Memory B cell (primary cell): ENCODE data around the gene PHOSPHO1.

Experiments
- ATAC-seq: fragments of 150-1000 bp; cut with Tn5 transposase; 2 replicates; pipeline ENCODE4 v1.10.0; 2021; ENCODE audit warnings: low read depth, mild to moderate bottlenecking, moderate library complexity
- DNase-seq, 2 donors: peaks; one replicate each; pipeline ENCODE4 v3.0.0; 2022; ENCODE audit warnings: low spot score in 2 of 2
- H3K27ac Mint-ChIP-seq: one replicate; pipeline ENCODE4 v1.8.0; 2022; ENCODE audit warnings: mild to moderate bottlenecking, moderate library complexity, mixed read lengths
- H3K27me3 Mint-ChIP-seq: one replicate; pipeline ENCODE4 v1.8.0; 2022; ENCODE audit warnings: mixed read lengths
- H3K36me3 Mint-ChIP-seq: one replicate; pipeline ENCODE4 v1.8.0; 2022; ENCODE audit warnings: mild to moderate bottlenecking, mixed read lengths
- H3K4me1 Mint-ChIP-seq: one replicate; pipeline ENCODE4 v1.8.0; 2022; ENCODE audit warnings: mixed read lengths
- H3K4me3 Mint-ChIP-seq: one replicate; pipeline ENCODE4 v1.8.0; 2022; ENCODE audit warnings: mild to moderate bottlenecking, moderate library complexity, mixed read lengths
- H3K9me3 Mint-ChIP-seq: one replicate; pipeline ENCODE4 v1.8.0; 2022; ENCODE audit warnings: mixed read lengths

The PHOSPHO1 gene

GRCh38 chr17:49231563-49231894 lies 942 bp upstream of the PHOSPHO1 start:
- H3K27me3 Mint-ChIP-seq: peaks cover 2% of the 10 kb centered on the region
- no peak for ATAC-seq

GRCh38 chr17:49229805-49230600 lies 584 bp downstream of the PHOSPHO1 start:
- ATAC-seq: no peak
- H3K9me3 Mint-ChIP-seq: no peaks in the 10 kb centered on the region
- H3K27me3 Mint-ChIP-seq: peaks cover 2% of the 10 kb centered on the region
- no peak overlapping the region for H3K27ac Mint-ChIP-seq
- H3K4me3 Mint-ChIP-seq: peak overlapping the region; percentile 85
- no peak for DNase-seq
- peaks cover 25% of the 10 kb centered on the region for H3K4me1 Mint-ChIP-seq
- no peaks in the 10 kb centered on the region for H3K36me3 Mint-ChIP-seq

More at GRCh38 chr17:49231563-49231894, 942 bp upstream of the PHOSPHO1 start:
- peaks cover 22% of the 10 kb centered on the region for H3K4me1 Mint-ChIP-seq
- no peak for DNase-seq
- H3K36me3 Mint-ChIP-seq: no peaks in the 10 kb centered on the region
- H3K4me3 Mint-ChIP-seq: peak overlapping the region; percentile 85
- no peak overlapping the region for H3K27ac Mint-ChIP-seq
- no peaks in the 10 kb centered on the region for H3K9me3 Mint-ChIP-seq

- peaks cover 27% of the 10 kb centered on the region for H3K4me1 Mint-ChIP-seq
- DNase-seq: no peak
- peaks cover 2% of the 10 kb centered on the region for H3K27me3 Mint-ChIP-seq
- H3K9me3 Mint-ChIP-seq: no peaks in the 10 kb centered on the region
- no peaks in the 10 kb centered on the region for H3K36me3 Mint-ChIP-seq
- no peak for ATAC-seq
- H3K27ac Mint-ChIP-seq: no peak overlapping the region
- H3K4me3 Mint-ChIP-seq: peak overlapping the region; percentile 85
Observed at GRCh38 chr17:49229076-49229804, 1.3 kb downstream of the PHOSPHO1 start.

- DNase-seq (peak; percentile 79 to 83), ATAC-seq (peak; percentile 48)
- no peak overlapping the region for H3K27ac Mint-ChIP-seq
- no peak overlapping the region for H3K4me3 Mint-ChIP-seq
- no peaks in the 10 kb centered on the region for H3K27me3 Mint-ChIP-seq
- H3K36me3 Mint-ChIP-seq: peaks cover 2% of the 10 kb centered on the region
- H3K4me1 Mint-ChIP-seq: peaks cover 35% of the 10 kb centered on the region
- H3K9me3 Mint-ChIP-seq: no peaks in the 10 kb centered on the region
Observed at GRCh38 chr17:49227436-49228261, 2.9 kb downstream of the PHOSPHO1 start.

- H3K4me3 Mint-ChIP-seq: no peak overlapping the region
- no peaks in the 10 kb centered on the region for H3K9me3 Mint-ChIP-seq
- H3K27me3 Mint-ChIP-seq: no peaks in the 10 kb centered on the region
- H3K4me1 Mint-ChIP-seq: peaks cover 35% of the 10 kb centered on the region
- DNase-seq (no peak), ATAC-seq (no peak)
- H3K36me3 Mint-ChIP-seq: peaks cover 2% of the 10 kb centered on the region
- H3K27ac Mint-ChIP-seq: no peak overlapping the region
Observed at GRCh38 chr17:49226771-49227435, 3.7 kb downstream of the PHOSPHO1 start.

- H3K4me3 Mint-ChIP-seq: no peak overlapping the region
- no peaks in the 10 kb centered on the region for H3K27me3 Mint-ChIP-seq
- H3K36me3 Mint-ChIP-seq: peaks cover 2% of the 10 kb centered on the region
- H3K9me3 Mint-ChIP-seq: no peaks in the 10 kb centered on the region
- ATAC-seq (no peak), DNase-seq (no peak)
- peaks cover 28% of the 10 kb centered on the region for H3K4me1 Mint-ChIP-seq
- no peak overlapping the region for H3K27ac Mint-ChIP-seq
Observed at GRCh38 chr17:49225554-49226236, 4.9 kb downstream of the PHOSPHO1 start.

GRCh38 chr17:49224997-49225337 lies 5.6 kb downstream of the PHOSPHO1 start:
- H3K27me3 Mint-ChIP-seq: no peaks in the 10 kb centered on the region
- H3K36me3 Mint-ChIP-seq: peaks cover 5% of the 10 kb centered on the region
- no peaks in the 10 kb centered on the region for H3K9me3 Mint-ChIP-seq
- ATAC-seq: no peak
- no peak for DNase-seq
- H3K27ac Mint-ChIP-seq: no peak overlapping the region
- H3K4me3 Mint-ChIP-seq: peak overlapping the region; percentile 81
- peaks cover 28% of the 10 kb centered on the region for H3K4me1 Mint-ChIP-seq

GRCh38 chr17:49224198-49224996 lies 6.2 kb downstream of the PHOSPHO1 start:
- no peak for DNase-seq
- peak overlapping the region; percentile 81 for H3K4me3 Mint-ChIP-seq
- peaks cover 5% of the 10 kb centered on the region for H3K36me3 Mint-ChIP-seq
- peak; percentile 30 for ATAC-seq
- no peaks in the 10 kb centered on the region for H3K27me3 Mint-ChIP-seq
- H3K4me1 Mint-ChIP-seq: peaks cover 26% of the 10 kb centered on the region
- H3K9me3 Mint-ChIP-seq: no peaks in the 10 kb centered on the region
- H3K27ac Mint-ChIP-seq: no peak overlapping the region

- H3K27ac Mint-ChIP-seq: no peak overlapping the region
- DNase-seq: peak; percentile 60 to 77
Observed at GRCh38 chr17:49223517-49224197, 6.9 kb downstream of the PHOSPHO1 start.

GRCh38 chr17:49223168-49223516 lies 7.4 kb downstream of the PHOSPHO1 start:
- ATAC-seq: no peak
- peaks cover 34% of the 10 kb centered on the region for H3K4me1 Mint-ChIP-seq

More at GRCh38 chr17:49223517-49224197, 6.9 kb downstream of the PHOSPHO1 start:
- no peak for ATAC-seq
- Mint-ChIP-seq H3K4me3 (peak overlapping the region; percentile 81), H3K27me3 (no peaks in the 10 kb centered on the region), H3K36me3 (peaks cover 5% of the 10 kb centered on the region), H3K9me3 (no peaks in the 10 kb centered on the region), H3K4me1 (peaks cover 33% of the 10 kb centered on the region)

GRCh38 chr17:49219987-49220386 lies 10.6 kb downstream of the PHOSPHO1 start:
- DNase-seq (no peak), ATAC-seq (no peak)
- no peaks in the 10 kb centered on the region for H3K9me3 Mint-ChIP-seq
- H3K36me3 Mint-ChIP-seq: peaks cover 16% of the 10 kb centered on the region
- H3K27ac Mint-ChIP-seq: peak overlapping the region; percentile 93
- peak overlapping the region; percentile 29 for H3K4me3 Mint-ChIP-seq
- no peaks in the 10 kb centered on the region for H3K27me3 Mint-ChIP-seq
- H3K4me1 Mint-ChIP-seq: peaks cover 48% of the 10 kb centered on the region

More at GRCh38 chr17:49223168-49223516, 7.4 kb downstream of the PHOSPHO1 start:
- Mint-ChIP-seq H3K27ac (no peak overlapping the region), H3K9me3 (no peaks in the 10 kb centered on the region), H3K27me3 (no peaks in the 10 kb centered on the region), H3K4me3 (peak overlapping the region; percentile 81), H3K36me3 (peaks cover 5% of the 10 kb centered on the region)
- DNase-seq: no peak
